HG02973 (cell line): ENCODE measurements around the gene USP9Y.
"Not testable (repeated sequence)": the region's sequence is repeated elsewhere in the genome, so short reads cannot be mapped to it uniquely, and the experiment has no call there.

Experiments
- ATAC-seq: cut with Tn5 transposase; IDR thresholded peaks from one replicate; pipeline ENCODE4 v1.9.1; 2021; ENCODE audit warnings: moderate library complexity; ENCODE audit not compliant: unreplicated experiment

USP9Y gene

DNA sequence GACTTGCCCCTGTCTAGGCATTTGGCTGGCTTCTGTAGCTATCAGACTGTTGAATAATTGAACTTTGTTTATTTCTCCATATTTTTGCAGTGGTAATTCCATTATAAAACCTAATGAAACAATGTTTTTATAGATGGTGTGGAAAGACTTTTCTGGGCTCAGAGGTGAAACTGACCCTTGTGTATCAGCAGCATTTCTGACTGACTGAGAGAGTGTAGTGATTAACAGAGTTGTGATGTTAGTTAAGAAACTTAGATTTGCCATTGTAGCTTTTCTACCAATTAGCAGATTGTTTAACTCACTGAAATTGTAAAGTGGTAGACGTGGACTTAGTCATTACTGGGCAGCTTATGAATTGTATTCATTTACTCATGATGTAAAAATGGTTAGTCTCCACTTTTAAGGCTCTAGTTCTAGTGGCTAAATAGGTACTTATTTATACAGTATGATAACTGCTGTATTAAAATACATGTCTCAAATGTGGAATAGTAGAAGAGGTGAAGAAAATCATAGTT lies at the start of gene USP9Y:
Gene USP9Y (plus strand): TSS at position 51 of the 515 bp plus-strand sequence. CDS start 8,217 bp downstream, outside the sequence.
- ATAC-seq, result no peak

DNA sequence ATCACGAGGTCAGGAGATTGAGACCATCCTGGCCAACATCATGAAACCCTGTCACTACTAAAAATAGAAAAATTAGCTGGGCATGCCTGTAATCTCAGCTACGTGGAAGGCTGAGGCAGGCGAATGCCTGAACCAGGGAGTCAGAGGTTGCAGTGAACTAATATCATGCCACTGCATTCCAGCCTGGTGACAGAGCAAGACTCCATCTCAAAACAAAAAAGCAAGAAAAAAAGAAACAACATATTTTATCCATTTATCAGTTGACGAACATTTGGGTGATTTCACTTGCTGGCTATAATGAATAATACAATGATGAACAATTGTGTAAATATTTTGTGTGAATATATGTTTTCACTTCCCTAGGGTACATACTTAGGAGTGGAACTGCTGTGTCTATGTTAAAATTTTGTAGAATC lies 49.4 kb upstream of the USP9Y start:
- ATAC-seq, result no peak

GRCh38 chrY:12661745-12662681 lies 39.0 kb upstream of the USP9Y start:
- peak; percentile 52 for ATAC-seq

DNA sequence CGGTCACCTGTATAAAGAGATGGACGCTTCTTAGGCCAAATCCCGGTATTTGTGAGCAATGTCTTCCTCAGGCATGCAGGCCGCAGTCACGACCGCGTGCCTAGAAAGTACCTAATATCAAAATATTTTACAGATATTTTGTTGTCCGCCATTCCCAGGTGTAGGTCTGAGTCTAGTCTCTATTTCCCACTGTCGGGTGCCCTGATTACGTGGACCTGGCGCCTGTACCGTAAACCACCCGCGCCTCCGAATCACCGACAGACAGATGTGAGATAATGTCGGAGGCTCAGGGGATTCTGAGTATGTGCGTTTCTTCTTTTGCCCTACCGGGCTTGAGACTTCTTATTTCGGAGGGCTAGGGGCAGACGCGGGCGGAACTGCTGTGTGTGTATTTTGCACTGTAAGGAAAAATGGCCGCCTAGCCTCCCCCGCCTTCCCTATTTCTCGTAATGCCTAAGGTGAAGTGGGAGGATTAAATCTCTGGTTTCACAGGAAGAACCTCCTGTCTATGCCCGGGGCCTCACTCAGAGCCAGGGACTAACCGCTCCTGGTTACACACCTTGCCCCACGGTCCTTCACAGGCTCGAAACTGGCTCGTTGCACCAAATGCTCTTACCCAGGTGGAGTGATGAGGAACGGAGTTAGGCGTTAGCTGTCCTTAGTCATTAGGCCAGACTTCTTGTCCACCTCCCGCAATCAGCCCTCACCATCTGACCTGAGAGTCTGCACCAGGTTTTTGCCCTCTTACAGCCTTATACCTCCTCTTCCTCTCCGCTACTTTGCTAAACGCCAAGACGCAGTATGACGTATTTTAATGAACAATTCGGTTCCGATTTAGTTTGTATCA lies 38.1 kb upstream of the USP9Y start:
- ATAC-seq, result peak; percentile 49

DNA sequence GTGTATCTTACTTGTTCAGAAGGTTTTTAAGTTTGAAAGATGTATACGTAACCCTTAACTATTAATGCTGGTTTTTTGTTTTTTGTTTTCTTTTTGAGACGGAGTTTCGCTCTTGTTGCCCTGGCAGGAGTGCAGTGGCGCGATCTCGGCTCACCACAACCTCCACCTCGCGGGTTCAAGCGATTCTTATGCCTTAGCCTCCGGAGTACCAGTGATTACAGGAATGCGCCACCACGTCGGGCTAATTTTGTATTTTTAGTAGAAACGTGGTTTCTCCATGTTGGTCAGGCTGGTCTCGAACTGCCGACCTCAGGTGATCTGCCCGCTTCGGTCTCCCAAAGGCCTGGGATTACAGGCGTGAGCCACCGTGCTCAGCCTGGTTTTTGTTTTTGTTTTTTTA lies 37.2 kb upstream of the USP9Y start:
- not testable (repeated sequence) for ATAC-seq

DNA sequence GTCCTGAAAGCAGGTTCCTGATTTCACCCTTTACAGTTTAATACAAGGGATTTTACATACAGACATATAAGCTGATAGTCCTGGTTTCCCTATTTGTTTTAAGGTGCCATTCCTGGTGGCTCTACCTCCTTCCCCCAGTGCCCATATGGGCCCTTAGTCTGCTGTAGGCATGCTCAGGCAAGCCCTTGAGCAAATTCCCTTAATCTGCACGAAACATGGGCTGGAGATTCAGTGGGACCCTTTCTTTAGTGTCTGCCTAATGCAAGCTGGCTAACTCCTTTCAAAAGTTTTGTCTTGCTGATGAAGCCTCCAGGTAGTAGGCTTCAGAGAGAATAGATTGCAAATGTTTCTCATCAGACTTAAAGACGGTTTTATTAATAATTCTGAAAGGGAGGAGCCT lies 22.9 kb upstream of the USP9Y start:
- ATAC-seq, result no peak

DNA sequence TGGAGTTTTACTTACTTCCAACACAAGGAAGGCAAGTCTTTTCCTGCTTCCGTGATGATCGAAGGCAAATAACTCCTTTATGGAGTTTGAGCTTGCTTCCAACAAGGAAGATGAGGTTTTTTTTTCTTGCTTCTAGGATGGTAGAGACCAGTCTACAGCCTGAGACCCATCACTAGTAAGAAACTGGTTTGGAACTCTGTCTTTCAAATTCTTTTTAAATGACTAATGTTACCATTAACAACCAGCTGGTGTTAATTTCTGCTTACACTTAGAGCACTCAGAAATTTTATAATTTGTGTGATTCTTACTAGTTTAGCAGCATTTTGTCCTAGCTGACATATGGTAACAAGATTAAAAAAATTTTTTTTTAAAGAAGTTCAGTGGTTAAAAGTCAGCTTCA lies 19.5 kb upstream of the USP9Y start:
- ATAC-seq, result no peak

GRCh38 chrY:12688337-12688736 lies 12.7 kb upstream of the USP9Y start:
- no peak for ATAC-seq

DNA sequence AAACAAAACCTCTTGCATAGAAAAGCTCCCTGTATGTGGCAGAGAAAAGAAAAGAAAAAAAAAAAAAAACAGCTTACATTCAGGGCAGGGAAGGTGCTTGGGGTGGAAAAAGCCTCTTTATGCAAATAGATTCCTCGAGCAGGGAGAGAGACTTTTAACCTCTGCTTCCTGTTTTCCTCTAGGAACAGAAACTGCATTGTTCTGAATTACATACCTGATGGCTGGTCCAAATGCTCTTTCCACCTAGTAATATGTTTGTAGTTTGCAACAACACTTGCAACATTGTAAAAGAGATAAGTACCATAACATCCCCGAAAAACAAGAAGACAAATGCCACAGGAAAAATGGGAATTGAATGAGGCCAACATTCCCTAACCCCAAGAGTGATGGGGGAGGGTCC lies 944 bp upstream of the USP9Y start:
- ATAC-seq, result no peak

GRCh38 chrY:12702174-12702573 lies 1.1 kb downstream of the USP9Y start:
- no peak for ATAC-seq

DNA sequence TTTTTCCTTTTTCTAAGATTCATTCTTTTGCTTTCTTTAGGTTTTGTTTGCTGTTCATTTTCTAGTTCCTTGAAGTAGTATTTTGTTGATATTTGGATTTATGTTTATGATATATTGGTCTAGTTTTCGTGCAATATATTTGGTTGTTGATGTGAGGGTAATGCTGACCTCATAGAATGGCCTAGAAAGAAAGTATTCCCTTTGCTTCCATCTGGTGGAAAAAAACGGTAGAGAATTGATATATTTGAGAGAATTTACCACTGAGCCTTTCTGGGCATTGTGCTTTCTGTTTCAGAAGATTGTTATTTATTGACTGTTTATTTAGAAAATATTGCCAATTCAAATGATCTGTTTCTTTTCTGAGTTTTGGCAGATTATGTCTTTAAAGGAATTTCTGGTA lies 9.4 kb downstream of the USP9Y start:
- ATAC-seq, result no peak

GRCh38 chrY:12715376-12715775 lies 14.3 kb downstream of the USP9Y start:
- no peak for ATAC-seq

- no peak for ATAC-seq
These were observed 28.7 kb downstream of the USP9Y start for GRCh38 chrY:12729746-12730145.

DNA sequence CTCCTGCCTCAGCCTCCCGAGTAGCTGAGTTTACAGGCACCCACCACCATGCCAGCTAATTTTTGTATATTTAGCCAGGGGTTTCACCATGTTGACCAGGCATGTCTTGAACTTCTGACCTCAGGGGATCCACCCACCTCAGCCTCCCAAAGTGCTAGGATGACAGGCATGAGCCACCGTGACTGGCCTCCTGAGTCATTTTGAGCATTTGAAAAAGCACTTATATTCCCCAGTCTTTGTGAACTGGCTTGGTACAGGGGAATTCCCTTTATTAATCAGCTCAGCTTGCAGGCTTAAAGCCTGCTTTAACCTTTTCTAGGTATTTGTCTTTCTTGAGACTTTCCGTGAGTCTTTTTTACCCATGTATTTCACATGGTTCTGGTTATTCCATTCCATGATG lies 32.6 kb downstream of the USP9Y start:
- ATAC-seq, result peak; percentile 93

DNA sequence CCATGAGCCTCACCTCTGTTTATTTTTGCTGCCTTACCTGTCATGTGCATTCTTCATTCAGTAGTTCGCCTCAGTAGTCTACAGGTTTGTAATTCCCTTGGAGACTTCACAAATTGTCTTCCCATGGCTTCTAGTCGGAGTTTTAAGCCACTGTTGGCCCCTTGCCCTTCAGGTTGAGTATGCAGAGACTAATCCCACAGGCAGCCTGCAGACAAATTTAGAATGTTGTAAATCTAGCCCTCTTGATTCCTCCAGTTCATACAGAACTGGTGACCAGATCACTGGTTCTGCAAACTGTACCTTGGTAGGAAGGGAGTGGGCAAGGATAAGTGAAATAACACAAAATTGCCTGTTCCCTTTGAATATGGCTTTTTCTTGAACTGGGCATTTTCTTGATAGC lies 33.0 kb downstream of the USP9Y start:
- no peak for ATAC-seq

GRCh38 chrY:12741414-12741813 lies 40.4 kb downstream of the USP9Y start:
- ATAC-seq, result no peak

GRCh38 chrY:12742725-12743124 lies 41.7 kb downstream of the USP9Y start:
- no peak for ATAC-seq

GRCh38 chrY:12744091-12744490 lies 43.1 kb downstream of the USP9Y start:
- ATAC-seq, result no peak

DNA sequence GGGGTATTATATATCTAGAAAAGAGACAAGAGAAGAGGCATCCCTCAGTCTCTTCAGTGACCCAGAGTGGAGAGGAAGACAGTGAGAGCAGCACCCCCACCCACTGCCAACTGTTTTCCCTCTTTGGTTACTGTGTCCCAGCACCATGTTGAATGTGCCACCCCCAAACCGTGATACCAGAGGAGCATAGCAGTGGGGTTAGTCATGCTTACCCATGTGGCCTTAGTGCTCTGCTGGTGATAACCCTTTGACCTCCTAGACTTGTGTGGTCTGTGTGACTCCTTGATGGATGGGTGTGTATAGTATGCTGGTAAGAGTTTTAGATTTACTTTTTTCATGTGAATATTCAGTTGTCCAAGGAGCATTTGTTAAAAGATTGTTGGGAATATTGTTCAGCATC lies 48.3 kb downstream of the USP9Y start:
- no peak for ATAC-seq

- no peak for ATAC-seq
These were observed 51.8 kb downstream of the USP9Y start for GRCh38 chrY:12752856-12753255.

DNA sequence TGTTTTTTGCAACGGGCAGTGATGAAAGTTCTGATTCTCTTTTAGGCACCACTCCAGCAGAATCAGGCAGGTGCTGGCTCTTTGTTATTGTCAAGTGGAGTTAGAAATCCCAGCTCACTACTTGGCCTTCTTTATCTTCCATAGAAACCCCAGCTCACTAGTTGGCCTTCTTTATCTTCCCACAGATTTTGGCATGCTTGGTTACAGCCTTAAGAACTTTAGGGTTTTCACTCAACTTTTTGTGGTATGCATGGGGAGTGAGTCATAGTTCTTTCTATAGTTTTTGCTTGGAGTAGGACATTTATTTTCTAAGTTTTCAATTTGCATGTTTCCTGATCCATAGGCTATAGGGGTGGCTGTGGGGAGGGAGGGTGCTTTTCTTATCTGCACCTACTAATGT lies 55.0 kb downstream of the USP9Y start:
- ATAC-seq, result no peak

DNA sequence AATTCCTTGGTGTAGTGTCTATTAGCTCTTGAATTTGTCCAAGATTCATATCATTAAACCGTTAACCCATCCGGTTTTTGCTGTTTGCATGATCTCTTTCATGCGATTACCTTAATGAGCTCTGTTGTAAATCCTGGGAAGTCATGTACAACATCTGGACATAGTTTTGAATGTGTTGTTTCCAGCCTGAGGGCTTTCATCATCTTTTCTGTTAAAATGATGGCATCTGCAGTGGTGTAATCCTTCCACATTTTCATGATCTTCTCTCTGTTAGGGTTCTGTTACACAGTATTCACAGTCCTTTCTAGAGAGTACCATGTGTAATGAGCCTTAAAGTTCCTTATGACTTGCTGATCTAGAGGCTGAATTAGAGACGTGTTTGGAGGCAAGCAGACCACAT lies 64.9 kb downstream of the USP9Y start:
- ATAC-seq, result no peak
